ENCODE data around the gene KIF26B.

KIF26B gene

GRCh38 chr1:245608271-245608670 lies 453.5 kb downstream of the KIF26B start:
- no peak for DNase-seq

GRCh38 chr1:245609354-245610150 lies 454.8 kb downstream of the KIF26B start:
- DNase-seq: no peak

- no peak for DNase-seq
Observed at GRCh38 chr1:245611251-245611650, 456.5 kb downstream of the KIF26B start.

- no peak for DNase-seq
Observed at GRCh38 chr1:245614476-245614875, 459.7 kb downstream of the KIF26B start.

GRCh38 chr1:245615001-245615400 lies 460.2 kb downstream of the KIF26B start:
- no peak for DNase-seq

GRCh38 chr1:245621589-245621988 lies 466.8 kb downstream of the KIF26B start:
- peak in 1 of 5 experiments; percentile 12 for DNase-seq

- no peak for DNase-seq
Observed at GRCh38 chr1:245622332-245623014, 467.7 kb downstream of the KIF26B start.

- no peak for DNase-seq
Observed at GRCh38 chr1:245641384-245641783, 486.6 kb downstream of the KIF26B start.

- DNase-seq: no peak
Observed at GRCh38 chr1:245645406-245645805, 490.6 kb downstream of the KIF26B start.

- DNase-seq: no peak
Observed at GRCh38 chr1:245645894-245646293, 491.1 kb downstream of the KIF26B start.

GRCh38 chr1:245648749-245649522 lies 494.2 kb downstream of the KIF26B start:
- DNase-seq: peak in 1 of 5 experiments; percentile 19

GRCh38 chr1:245649666-245650065 lies 494.9 kb downstream of the KIF26B start:
- no peak for DNase-seq

- DNase-seq: no peak
Observed at GRCh38 chr1:245650441-245650960, 495.7 kb downstream of the KIF26B start.

- DNase-seq: no peak
Observed at GRCh38 chr1:245651093-245651492, 496.3 kb downstream of the KIF26B start.

- DNase-seq: no peak
Observed at GRCh38 chr1:245652116-245652515, 497.3 kb downstream of the KIF26B start.

GRCh38 chr1:245652660-245653427 lies 498.1 kb downstream of the KIF26B start:
- no peak for DNase-seq

- DNase-seq: no peak
Observed at GRCh38 chr1:245654460-245655050, 499.8 kb downstream of the KIF26B start.

- DNase-seq: no peak
Observed at GRCh38 chr1:245656189-245656717, 501.5 kb downstream of the KIF26B start.

GRCh38 chr1:245657371-245657770 lies 502.6 kb downstream of the KIF26B start:
- DNase-seq: no peak

GRCh38 chr1:245663373-245663772 lies 508.6 kb downstream of the KIF26B start:
- DNase-seq: no peak

- DNase-seq: no peak
Observed at GRCh38 chr1:245663841-245664240, 509.1 kb downstream of the KIF26B start.

GRCh38 chr1:245666412-245666811 lies 511.6 kb downstream of the KIF26B start:
- no peak for DNase-seq

Measured in T-helper 2 cell (primary cell).